Measurements from ENCODE around the gene PEX7.

PEX7 gene

DNA sequence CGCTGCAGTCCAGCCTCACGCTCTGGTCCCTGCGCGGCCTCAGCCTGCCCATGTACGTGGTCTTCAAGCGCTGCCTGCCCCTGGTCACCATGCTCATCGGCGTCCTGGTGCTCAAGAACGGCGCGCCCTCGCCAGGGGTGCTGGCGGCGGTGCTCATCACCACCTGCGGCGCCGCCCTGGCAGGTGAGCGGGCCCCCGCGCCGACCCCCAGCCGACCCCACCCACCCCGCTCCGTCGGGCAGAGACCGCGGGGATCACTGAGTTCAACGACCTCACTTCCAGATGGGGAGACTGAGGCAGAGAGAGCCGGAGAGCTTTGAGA is 100.3 kb downstream of the PEX7 start:
- no peak for TF ChIP-seq YY1 (IDR thresholded peaks at IDR 0.05; ENCODE audit: low read depth)
- TF ChIP-seq CREB1 (IDR thresholded peaks at IDR 0.05; ENCODE audit: low read depth): no peak
- TF ChIP-seq TCF12 (IDR thresholded peaks at IDR 0.05; ENCODE audit: low read depth): no peak
- TF ChIP-seq RAD21 (IDR thresholded peaks at IDR 0.05; ENCODE audit: low read depth): no peak
- no peak for TF ChIP-seq ZBTB7A (IDR thresholded peaks at IDR 0.05; ENCODE audit: low read depth)
- TF ChIP-seq TEAD4 (IDR thresholded peaks at IDR 0.05): no peak

DNA sequence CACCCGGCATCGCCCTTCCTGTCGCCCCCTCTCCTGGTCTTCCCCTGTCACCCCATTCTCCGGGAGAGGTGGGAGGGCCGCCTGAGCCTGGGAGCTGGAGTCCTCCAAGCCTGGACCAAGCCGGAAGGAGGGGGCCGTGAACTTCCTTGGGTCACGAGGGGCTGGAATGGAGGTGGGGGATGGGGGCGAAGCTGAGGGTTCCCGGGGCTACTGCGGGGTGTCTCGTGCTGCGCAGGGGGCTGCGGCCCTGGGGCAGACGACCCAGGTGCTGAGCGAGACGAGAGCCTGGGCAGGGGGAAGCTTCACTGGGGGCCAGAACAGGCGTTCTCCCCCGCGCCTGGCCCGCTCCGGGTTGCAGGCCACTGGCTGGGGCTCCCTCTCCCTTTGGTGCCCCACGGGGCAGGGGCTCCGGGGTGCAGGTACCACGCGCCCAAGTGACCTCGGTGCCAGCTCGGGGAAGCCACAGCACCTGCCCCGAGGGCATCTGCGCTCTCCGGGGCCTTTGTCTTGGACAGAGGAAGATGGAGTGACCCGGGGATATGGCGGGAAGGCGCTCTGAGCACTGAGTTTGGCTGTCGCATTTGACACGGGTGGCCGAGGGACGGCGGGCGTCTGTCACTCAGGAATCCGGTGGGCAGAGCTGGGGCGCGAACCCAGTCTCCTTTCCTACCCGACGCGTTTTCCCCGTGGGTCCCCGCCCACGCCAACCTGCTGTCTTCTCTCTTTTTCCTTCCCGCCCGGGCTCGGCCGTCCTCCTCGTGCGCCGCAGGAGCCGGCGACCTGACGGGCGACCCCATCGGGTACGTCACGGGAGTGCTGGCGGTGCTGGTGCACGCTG is 100.9 kb downstream of the PEX7 start:
- no peak for TF ChIP-seq YY1 (IDR thresholded peaks at IDR 0.05; ENCODE audit: low read depth)
- TF ChIP-seq NFIC (IDR thresholded peaks at IDR 0.05): no peak
- TF ChIP-seq, protein P1, sequence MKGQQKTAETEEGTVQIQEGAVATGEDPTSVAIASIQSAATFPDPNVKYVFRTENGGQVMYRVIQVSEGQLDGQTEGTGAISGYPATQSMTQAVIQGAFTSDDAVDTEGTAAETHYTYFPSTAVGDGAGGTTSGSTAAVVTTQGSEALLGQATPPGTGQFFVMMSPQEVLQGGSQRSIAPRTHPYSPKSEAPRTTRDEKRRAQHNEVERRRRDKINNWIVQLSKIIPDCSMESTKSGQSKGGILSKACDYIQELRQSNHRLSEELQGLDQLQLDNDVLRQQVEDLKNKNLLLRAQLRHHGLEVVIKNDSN (IDR thresholded peaks at IDR 0.05): no peak
- TF ChIP-seq TAF1 (IDR thresholded peaks at IDR 0.05; ENCODE audit: low read depth): no peak
- no peak for TF ChIP-seq RAD21 (IDR thresholded peaks at IDR 0.05; ENCODE audit: low read depth)
- TF ChIP-seq FOXM1 (IDR thresholded peaks at IDR 0.05; ENCODE audit: borderline replicate concordance, low read depth): no peak
- TF ChIP-seq ZBTB7A (IDR thresholded peaks at IDR 0.05; ENCODE audit: low read depth): no peak
- no peak for TF ChIP-seq TEAD4 (IDR thresholded peaks at IDR 0.05)
- no peak for TF ChIP-seq CREB1 (IDR thresholded peaks at IDR 0.05; ENCODE audit: low read depth)
- TF ChIP-seq, protein P2, sequence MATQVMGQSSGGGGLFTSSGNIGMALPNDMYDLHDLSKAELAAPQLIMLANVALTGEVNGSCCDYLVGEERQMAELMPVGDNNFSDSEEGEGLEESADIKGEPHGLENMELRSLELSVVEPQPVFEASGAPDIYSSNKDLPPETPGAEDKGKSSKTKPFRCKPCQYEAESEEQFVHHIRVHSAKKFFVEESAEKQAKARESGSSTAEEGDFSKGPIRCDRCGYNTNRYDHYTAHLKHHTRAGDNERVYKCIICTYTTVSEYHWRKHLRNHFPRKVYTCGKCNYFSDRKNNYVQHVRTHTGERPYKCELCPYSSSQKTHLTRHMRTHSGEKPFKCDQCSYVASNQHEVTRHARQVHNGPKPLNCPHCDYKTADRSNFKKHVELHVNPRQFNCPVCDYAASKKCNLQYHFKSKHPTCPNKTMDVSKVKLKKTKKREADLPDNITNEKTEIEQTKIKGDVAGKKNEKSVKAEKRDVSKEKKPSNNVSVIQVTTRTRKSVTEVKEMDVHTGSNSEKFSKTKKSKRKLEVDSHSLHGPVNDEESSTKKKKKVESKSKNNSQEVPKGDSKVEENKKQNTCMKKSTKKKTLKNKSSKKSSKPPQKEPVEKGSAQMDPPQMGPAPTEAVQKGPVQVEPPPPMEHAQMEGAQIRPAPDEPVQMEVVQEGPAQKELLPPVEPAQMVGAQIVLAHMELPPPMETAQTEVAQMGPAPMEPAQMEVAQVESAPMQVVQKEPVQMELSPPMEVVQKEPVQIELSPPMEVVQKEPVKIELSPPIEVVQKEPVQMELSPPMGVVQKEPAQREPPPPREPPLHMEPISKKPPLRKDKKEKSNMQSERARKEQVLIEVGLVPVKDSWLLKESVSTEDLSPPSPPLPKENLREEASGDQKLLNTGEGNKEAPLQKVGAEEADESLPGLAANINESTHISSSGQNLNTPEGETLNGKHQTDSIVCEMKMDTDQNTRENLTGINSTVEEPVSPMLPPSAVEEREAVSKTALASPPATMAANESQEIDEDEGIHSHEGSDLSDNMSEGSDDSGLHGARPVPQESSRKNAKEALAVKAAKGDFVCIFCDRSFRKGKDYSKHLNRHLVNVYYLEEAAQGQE (IDR thresholded peaks at IDR 0.05; ENCODE audit: low read depth): no peak
- no peak for TF ChIP-seq CEBPB (IDR thresholded peaks at IDR 0.05)
- TF ChIP-seq EGR1 (IDR thresholded peaks at IDR 0.05): no peak
- TF ChIP-seq TCF12 (IDR thresholded peaks at IDR 0.05; ENCODE audit: low read depth): no peak
- no peak for TF ChIP-seq EP300 (IDR thresholded peaks at IDR 0.05; ENCODE audit: borderline replicate concordance)
- TF ChIP-seq, protein P3, sequence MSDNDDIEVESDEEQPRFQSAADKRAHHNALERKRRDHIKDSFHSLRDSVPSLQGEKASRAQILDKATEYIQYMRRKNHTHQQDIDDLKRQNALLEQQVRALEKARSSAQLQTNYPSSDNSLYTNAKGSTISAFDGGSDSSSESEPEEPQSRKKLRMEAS (IDR thresholded peaks at IDR 0.05): no peak

DNA sequence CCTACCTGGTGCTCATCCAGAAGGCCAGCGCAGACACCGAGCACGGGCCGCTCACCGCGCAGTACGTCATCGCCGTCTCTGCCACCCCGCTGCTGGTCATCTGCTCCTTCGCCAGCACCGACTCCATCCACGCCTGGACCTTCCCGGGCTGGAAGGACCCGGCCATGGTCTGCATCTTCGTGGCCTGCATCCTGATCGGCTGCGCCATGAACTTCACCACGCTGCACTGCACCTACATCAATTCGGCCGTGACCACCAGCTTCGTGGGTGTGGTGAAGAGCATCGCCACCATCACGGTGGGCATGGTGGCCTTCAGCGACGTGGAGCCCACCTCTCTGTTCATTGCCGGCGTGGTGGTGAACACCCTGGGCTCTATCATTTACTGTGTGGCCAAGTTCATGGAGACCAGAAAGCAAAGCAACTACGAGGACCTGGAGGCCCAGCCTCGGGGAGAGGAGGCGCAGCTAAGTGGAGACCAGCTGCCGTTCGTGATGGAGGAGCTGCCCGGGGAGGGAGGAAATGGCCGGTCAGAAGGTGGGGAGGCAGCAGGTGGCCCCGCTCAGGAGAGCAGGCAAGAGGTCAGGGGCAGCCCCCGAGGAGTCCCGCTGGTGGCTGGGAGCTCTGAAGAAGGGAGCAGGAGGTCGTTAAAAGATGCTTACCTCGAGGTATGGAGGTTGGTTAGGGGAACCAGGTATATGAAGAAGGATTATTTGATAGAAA is 101.7 kb downstream of the PEX7 start:
- TF ChIP-seq FOXM1 (IDR thresholded peaks at IDR 0.05; ENCODE audit: borderline replicate concordance, low read depth): no peak
- no peak for TF ChIP-seq ZBTB7A (IDR thresholded peaks at IDR 0.05; ENCODE audit: low read depth)
- TF ChIP-seq TEAD4 (IDR thresholded peaks at IDR 0.05): no peak
- TF ChIP-seq YY1 (IDR thresholded peaks at IDR 0.05; ENCODE audit: low read depth): no peak
- no peak for TF ChIP-seq RAD21 (IDR thresholded peaks at IDR 0.05; ENCODE audit: low read depth)

DNA sequence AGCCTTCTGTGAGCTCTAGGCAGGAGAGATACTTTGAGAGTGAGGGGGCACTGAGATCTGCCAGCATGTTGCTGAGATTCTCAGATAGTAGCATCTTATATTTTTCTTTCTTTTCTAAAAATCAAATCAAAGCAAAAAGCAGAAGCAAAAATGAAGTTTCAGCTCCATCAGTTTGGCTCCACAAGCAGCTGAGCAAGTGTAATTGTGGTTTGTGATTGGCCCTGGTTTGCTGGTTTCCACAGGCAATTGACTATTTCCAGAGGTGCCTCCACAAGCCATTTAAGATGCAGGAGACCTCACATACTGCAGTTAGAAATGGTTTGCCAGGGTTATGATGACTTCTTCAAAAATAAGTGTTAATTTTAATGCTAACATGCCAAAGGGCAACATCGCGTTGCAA is 104.0 kb downstream of the PEX7 start:
- TF ChIP-seq CREB1 (IDR thresholded peaks at IDR 0.05; ENCODE audit: low read depth) (no peak), TEAD4 (IDR thresholded peaks at IDR 0.05) (no peak), TCF12 (IDR thresholded peaks at IDR 0.05; ENCODE audit: low read depth) (no peak), EGR1 (IDR thresholded peaks at IDR 0.05) (no peak), YY1 (IDR thresholded peaks at IDR 0.05; ENCODE audit: low read depth) (no peak), NFIC (IDR thresholded peaks at IDR 0.05) (no peak), EP300 (IDR thresholded peaks at IDR 0.05; ENCODE audit: borderline replicate concordance) (no peak), RAD21 (IDR thresholded peaks at IDR 0.05; ENCODE audit: low read depth) (no peak), ZBTB7A (IDR thresholded peaks at IDR 0.05; ENCODE audit: low read depth) (no peak), CEBPB (IDR thresholded peaks at IDR 0.05) (no peak), TAF1 (IDR thresholded peaks at IDR 0.05; ENCODE audit: low read depth) (no peak), FOXM1 (IDR thresholded peaks at IDR 0.05; ENCODE audit: borderline replicate concordance, low read depth) (no peak)
- TF ChIP-seq, protein P1 (IDR thresholded peaks at IDR 0.05): no peak
- TF ChIP-seq, protein P3 (IDR thresholded peaks at IDR 0.05): no peak
- TF ChIP-seq, protein P2 (IDR thresholded peaks at IDR 0.05; ENCODE audit: low read depth): no peak

DNA sequence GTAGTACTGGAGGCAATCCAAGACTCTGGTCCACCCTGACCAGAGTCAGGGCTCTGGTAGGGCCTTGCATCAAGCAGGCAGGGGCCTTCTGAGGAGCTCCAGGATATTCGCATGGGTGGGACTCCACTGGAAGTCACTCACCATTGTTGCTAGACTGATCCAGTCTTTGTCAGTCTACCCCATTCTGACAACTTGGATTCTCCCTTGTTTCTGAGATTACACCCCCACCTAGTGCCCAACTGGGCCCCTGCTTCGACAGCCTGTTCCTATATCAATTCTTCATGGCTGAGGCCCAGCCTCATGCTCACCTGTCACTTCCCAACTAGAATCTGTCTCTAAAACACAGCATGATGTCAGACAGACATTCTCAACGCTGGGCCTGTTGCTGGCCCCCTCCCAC is 104.9 kb downstream of the PEX7 start:
- TF ChIP-seq RAD21 (IDR thresholded peaks at IDR 0.05; ENCODE audit: low read depth) (peak; percentile 48), NFIC (IDR thresholded peaks at IDR 0.05) (no peak)
